ENCODE data around the gene LRWD1.
"Not testable (repeated sequence)": the region's sequence is repeated elsewhere in the genome, so short reads cannot be mapped to it uniquely, and the experiment has no call there.

Gene LRWD1

GRCh38 chr7:102444961-102445673 is 19.7 kb upstream of the LRWD1 start:
- DNase-seq (ENCODE audit: low read depth in 2 of 2) = no peak

DNA sequence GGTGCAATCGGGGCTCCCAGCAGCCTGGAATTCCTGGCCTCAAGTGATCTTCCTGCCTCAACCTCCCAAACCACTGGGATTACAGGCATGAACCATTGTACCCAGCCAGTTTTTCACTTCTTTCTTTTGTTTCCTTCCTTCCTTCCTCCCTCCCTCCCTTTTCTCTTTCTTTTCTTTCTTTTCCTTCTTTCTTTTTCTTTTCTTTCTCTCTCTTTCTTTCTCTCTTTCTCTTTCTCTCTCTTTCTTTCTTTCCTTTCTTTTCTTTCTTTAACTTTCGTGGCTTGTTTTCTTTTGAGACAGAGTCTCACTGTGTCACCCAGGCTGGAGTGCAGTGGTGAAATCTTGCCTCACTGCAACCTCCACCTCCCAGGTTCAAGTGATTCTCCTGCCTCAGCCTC is 19.1 kb upstream of the LRWD1 start:
- DNase-seq (ENCODE audit: low read depth in 2 of 2) = no peak

DNA sequence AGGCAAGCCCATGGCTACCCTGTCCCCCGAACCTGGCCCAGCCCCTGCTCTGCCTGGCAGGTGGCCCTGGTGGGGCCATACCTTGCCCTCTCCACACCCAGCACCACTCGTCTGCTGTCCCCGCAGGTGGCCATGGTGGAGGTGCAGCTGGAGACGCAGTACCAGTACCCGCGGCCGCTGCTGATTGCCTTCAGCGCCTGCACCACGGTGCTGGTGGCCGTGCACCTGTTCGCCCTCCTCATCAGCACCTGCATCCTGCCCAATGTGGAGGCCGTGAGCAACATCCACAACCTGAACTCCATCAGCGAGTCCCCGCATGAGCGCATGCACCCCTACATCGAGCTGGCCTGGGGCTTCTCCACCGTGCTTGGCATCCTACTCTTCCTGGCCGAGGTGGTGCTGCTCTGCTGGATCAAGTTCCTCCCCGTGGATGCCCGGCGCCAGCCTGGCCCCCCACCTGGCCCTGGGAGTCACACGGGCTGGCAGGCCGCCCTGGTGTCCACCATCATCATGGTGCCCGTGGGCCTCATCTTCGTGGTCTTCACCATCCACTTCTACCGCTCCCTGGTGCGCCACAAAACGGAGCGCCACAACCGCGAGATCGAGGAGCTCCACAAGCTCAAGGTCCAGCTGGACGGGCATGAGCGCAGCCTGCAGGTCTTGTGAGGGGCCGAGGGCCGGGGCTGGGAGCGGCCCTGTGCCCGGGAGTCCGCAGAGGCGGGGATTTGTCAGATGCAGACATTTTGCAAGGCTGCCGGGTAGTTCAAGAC is 18.2 kb upstream of the LRWD1 start:
- no peak for DNase-seq (ENCODE audit: low read depth in 2 of 2)

DNA sequence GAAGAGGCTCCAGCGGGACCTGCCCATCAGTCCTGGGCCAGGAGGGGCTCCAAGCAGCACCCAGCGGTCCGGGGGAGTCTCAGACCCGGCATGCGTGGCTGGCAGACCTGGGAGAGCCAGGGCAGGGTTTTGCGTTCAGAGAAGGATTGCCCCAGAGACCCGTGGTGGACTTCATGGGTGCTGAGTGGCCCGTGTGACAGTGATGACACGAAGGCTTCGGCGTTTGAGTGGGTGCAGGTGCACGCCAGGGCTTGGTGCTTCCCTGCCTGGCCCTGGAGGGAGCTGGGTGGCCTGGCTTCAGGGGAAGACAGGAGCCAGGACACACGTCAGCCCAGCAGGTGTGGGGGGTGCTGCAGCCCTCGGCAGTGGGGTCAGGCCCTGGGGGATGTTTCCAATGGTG is 17.5 kb upstream of the LRWD1 start:
- DNase-seq (ENCODE audit: low read depth in 2 of 2) = no peak

- DNase-seq (ENCODE audit: low read depth in 2 of 2) = no peak
Observed at GRCh38 chr7:102449136-102449535, 15.6 kb upstream of the LRWD1 start.

DNA sequence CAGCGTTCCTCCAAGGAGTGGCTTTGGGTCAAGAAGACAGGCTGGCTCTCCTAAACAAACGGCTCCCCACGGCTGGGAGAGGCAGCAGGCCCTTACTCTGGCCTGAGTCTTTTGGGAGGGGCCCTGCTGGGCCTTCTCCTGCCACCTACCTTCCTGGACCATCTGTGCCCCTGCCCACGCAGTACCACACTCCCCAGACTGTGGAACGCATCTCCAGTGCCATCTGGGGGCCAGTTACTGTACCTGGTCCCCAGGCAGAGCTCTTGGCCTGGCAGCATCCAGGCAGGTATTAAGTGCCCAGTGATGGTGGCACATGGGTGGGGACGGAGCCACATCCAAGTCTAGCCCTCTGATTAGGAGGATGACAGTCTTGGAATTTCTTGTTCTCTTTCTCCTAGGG is 14.5 kb upstream of the LRWD1 start:
- peak in 1 of 2 donors; percentile 36 for DNase-seq (ENCODE audit: low read depth in 2 of 2)

- DNase-seq (ENCODE audit: low read depth in 2 of 2) = no peak
Observed at GRCh38 chr7:102451371-102452054, 13.3 kb upstream of the LRWD1 start.

GRCh38 chr7:102452451-102452850 is 12.3 kb upstream of the LRWD1 start:
- no peak for DNase-seq (ENCODE audit: low read depth in 2 of 2)

DNA sequence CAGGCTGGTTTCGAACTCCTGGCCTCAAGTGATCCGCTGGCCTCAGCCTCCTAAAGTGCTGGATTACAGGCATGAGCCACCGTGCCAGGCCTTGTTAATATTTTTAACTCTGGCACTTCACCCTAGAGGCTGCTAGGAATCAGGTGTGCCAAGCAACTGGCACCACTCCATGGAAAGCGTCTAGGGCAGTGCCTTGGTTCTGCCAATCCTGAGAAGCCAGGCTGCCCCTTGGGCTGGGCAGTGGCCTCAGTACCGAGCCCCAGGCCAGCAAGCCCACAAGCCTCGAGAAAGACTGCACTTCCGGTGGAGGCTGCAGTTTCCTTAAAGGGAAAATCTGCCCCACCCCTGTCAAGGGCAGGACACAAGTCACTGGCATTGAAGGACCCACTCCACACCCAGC is 11.5 kb upstream of the LRWD1 start:
- no peak for DNase-seq (ENCODE audit: low read depth in 2 of 2)

GRCh38 chr7:102454468-102454867 is 10.3 kb upstream of the LRWD1 start:
- DNase-seq (ENCODE audit: low read depth in 2 of 2) = no peak

DNA sequence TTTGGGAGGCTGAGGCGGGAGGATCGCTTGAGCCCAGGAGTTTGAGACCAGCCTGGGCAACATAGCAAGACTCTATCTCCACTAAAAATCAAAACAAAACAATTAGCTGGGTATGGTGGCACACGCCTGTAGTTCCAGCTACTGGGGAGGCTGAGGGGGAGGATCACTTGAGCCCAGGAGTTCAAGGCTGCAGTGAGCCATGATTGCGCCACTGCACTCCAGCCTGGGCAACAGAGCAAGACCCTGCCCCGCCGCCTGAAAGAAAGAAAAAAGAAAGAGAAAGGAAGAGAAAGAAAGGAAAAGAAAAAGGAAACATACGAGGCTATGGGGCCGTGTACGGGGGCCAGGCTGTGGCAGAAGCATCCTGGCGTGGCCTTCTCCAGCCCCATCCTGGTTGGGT is 9.9 kb upstream of the LRWD1 start:
- DNase-seq (ENCODE audit: low read depth in 2 of 2) = not testable (repeated sequence)

GRCh38 chr7:102455596-102455995 is 9.2 kb upstream of the LRWD1 start:
- DNase-seq (ENCODE audit: low read depth in 2 of 2) = no peak

GRCh38 chr7:102456327-102456726 is 8.5 kb upstream of the LRWD1 start:
- DNase-seq (ENCODE audit: low read depth in 2 of 2) = no peak

- no peak for DNase-seq (ENCODE audit: low read depth in 2 of 2)
Observed at GRCh38 chr7:102457352-102457924, 7.3 kb upstream of the LRWD1 start.

- no peak for DNase-seq (ENCODE audit: low read depth in 2 of 2)
Observed at GRCh38 chr7:102459221-102459844, 5.5 kb upstream of the LRWD1 start.

GRCh38 chr7:102460467-102460866 is 4.3 kb upstream of the LRWD1 start:
- no peak for DNase-seq (ENCODE audit: low read depth in 2 of 2)

DNA sequence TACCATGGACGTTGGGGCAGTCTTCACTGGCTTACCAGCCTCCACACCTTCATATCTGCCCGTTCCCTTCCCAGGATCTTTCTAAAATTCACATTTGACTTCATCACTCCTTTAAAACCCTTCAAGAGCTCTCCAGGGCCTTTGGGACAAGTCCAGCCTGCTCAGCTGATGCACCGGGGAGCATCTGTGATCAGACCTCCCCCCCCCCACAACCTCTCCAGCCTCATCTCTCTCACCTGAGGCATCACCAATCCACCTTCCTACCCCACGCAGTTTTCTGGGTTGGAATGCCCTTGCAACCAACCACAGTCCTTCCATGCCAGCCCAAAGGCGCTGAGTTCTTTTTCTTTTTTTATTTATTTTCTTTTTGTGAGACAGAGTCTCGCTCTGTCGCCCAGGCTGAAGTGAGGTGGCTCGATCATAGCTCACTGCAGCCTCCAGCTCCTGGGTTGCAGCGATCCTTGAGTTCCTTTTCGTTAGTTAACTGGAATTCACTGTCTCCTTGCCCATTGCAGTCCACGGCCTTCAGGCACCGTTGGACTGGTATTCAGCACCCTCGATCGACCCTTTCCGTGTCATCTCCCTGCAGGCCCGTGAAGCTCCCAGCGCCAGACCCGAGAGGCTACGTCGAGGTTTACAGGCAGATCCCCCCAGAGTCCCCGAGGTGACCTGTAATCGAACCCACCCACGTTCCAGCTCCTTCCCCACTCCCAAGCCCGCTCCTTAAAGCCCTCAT is 775 bp upstream of the LRWD1 start:
- no peak for DNase-seq (ENCODE audit: low read depth in 2 of 2)

DNA sequence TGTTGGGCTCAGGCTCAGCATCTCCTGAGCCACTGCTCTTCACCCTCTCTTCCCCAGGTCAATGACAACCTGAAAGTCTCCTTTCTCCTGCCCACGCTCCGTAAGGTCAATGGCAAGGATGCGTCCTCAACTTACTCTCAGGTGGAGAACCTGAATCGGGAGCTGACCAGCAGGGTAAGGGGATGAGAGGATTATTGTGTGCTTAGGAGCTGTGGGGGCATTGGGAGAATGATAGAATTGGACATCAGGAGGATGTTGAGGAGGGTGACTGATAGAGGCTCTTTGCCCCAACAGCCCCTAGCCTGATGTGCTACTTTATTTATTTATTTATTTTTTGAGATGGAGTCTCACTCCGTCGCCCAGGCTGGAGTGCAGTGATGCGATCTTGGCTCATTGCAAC is 1.3 kb downstream of the LRWD1 start:
- no peak for DNase-seq (ENCODE audit: low read depth in 2 of 2)

- DNase-seq (ENCODE audit: low read depth in 2 of 2) = no peak
Observed at GRCh38 chr7:102467581-102468477, 3.0 kb downstream of the LRWD1 start.
